SK-N-SH (cell line): ENCODE data around the gene BLZF1. TPM values are rescaled to one million over a fixed set of nuclear protein-coding genes. Genes with fewer than 3 reads are reported as not detected.

Experiments used
- CTCF ChIA-PET: fragments of 300-600, 350-600 bp; formaldehyde crosslinking; extraction: SDS; loops from one replicate; lab custom pipeline; 2021; lab: Yijun Ruan, JAX
- POLR2A ChIA-PET: fragments of 350-600 bp; sonication (Branson Sonifier 250); formaldehyde crosslinking; extraction: SDS; loops from one replicate; lab custom pipeline; 2020; ENCODE audit warnings: antibody characterized with exemption, inconsistent platforms; lab: Yijun Ruan, JAX
- DNase-seq: peaks from one replicate; pipeline ENCODE4 v3.0.0; 2012
- H2AFZ ChIP-seq: fragments of 200-600 bp; sonication (generic); 2 replicates; pipeline ENCODE4 v1.8.1; 2016; ENCODE audit warnings: antibody characterized with exemption, mild to moderate bottlenecking, low read depth
- H3F3A ChIP-seq: fragments of 200-600 bp; sonication (generic); replicated peaks from 2 replicates; pipeline ENCODE3; 2016; ENCODE audit warnings: antibody characterized with exemption, mild to moderate bottlenecking; ENCODE audit not compliant: insufficient read depth
- H3K27ac ChIP-seq, 2 experiments: fragments of 200-500 bp in 1 of 2; fragments of 200-600 bp in 1 of 2; sonication (Bioruptor generic) in 1 of 2; sonication (generic), shearing (Covaris generic) in 1 of 2; 2 replicates each; pipeline versions ENCODE4 v1.5.1 to v1.6.1; 2014 to 2016; ENCODE audit warnings: low read depth in 2 of 2, inconsistent platforms in 1 of 2, low read length in 1 of 2, mild to moderate bottlenecking in 1 of 2, mixed read lengths in 1 of 2
- H3K27me3 ChIP-seq: fragments of 200-600 bp; sonication (generic), shearing (Covaris generic); 2 replicates; pipeline ENCODE4 v1.6.1; 2016; ENCODE audit warnings: mixed run types; ENCODE audit not compliant: insufficient read depth
- H3K36me3 ChIP-seq, 2 experiments: fragments of 200-500 bp in 1 of 2; fragments of 200-600 bp in 1 of 2; sonication (Bioruptor generic) in 1 of 2; sonication (generic) in 1 of 2; replicated peaks in 1 of 2; 2 replicates each; pipeline versions ENCODE3 to v1.5.1; 2014 to 2016; ENCODE audit warnings: low read length in 1 of 2, mild to moderate bottlenecking in 1 of 2; ENCODE audit not compliant: insufficient read depth in 2 of 2, control insufficient read depth in 1 of 2
- H3K4me1 ChIP-seq, 2 experiments: fragments of 200-500 bp in 1 of 2; fragments of 200-600 bp in 1 of 2; sonication (Bioruptor generic) in 1 of 2; sonication (generic), shearing (Covaris generic) in 1 of 2; 2 replicates each; pipeline versions ENCODE4 v1.5.1 to v1.6.1; 2014 to 2016; ENCODE audit warnings: low read depth in 1 of 2, low read length in 1 of 2, mixed run types in 1 of 2; ENCODE audit not compliant: insufficient read depth in 2 of 2, control insufficient read depth in 1 of 2
- H3K4me2 ChIP-seq: fragments of 200-600 bp; sonication (generic), shearing (Covaris generic); 2 replicates; pipeline ENCODE4 v1.6.1; 2017; ENCODE audit warnings: mixed run types
- H3K4me3 ChIP-seq, 2 experiments: fragments of 200-500 bp in 1 of 2; fragments of 200-600 bp in 1 of 2; sonication (Bioruptor generic) in 1 of 2; sonication (generic), shearing (Covaris generic) in 1 of 2; 2 replicates each; pipeline versions ENCODE4 v1.5.1 to v1.8.1; 2014 to 2016; ENCODE audit warnings: low read depth in 2 of 2, inconsistent platforms in 1 of 2, low read length in 1 of 2, mild to moderate bottlenecking in 1 of 2, mixed read lengths in 1 of 2, moderate library complexity in 1 of 2
- H3K79me2 ChIP-seq: fragments of 200-600 bp; sonication (generic); 2 replicates; pipeline ENCODE4 v1.8.1; 2017; ENCODE audit warnings: mild to moderate bottlenecking; ENCODE audit not compliant: insufficient read depth
- H3K9ac ChIP-seq: fragments of 200-600 bp; sonication (generic); 2 replicates; pipeline ENCODE4 v1.6.1; 2017; ENCODE audit warnings: mixed run types
- H3K9me2 ChIP-seq: fragments of 200-600 bp; sonication (generic); 2 replicates; pipeline ENCODE4 v1.6.1; 2017; ENCODE audit warnings: mixed run types
- H3K9me3 ChIP-seq: fragments of 200-600 bp; sonication (generic); 2 replicates; pipeline ENCODE4 v1.6.1; 2017; ENCODE audit warnings: mixed run types, mild to moderate bottlenecking, moderate library complexity
- H4K20me1 ChIP-seq: fragments of 200-600 bp; sonication (generic); 2 replicates; pipeline ENCODE4 v1.6.1; 2017; ENCODE audit warnings: mild to moderate bottlenecking, mixed run types; ENCODE audit not compliant: insufficient read depth
- ELF1 ChIP-seq: IDR thresholded peaks from 2 replicates; pipeline ENCODE4 v1.4.0; 2012
- EZH2phosphoT487 ChIP-seq: fragments of 200-600 bp; sonication (generic); IDR thresholded peaks from 2 replicates; pipeline ENCODE4 v1.6.1; 2017; ENCODE audit warnings: low read depth, mixed run types, mild to moderate bottlenecking, antibody characterized with exemption, moderate library complexity, borderline replicate concordance
- FOSL2 ChIP-seq: IDR thresholded peaks from 2 replicates; pipeline ENCODE4 v1.4.0; 2012; ENCODE audit warnings: low read depth, mild to moderate bottlenecking, moderate library complexity, borderline replicate concordance
- GABPA ChIP-seq: IDR thresholded peaks from 2 replicates; pipeline ENCODE4 v1.4.0; 2012; ENCODE audit warnings: low read depth, mild to moderate bottlenecking
- GATA2 ChIP-seq: sonication (generic); formaldehyde crosslinking; IDR thresholded peaks from 2 replicates; pipeline ENCODE4 v1.5.0; 2020; ENCODE audit warnings: mild to moderate bottlenecking, missing genetic modification reagents
- MXI1 ChIP-seq: IDR thresholded peaks from 2 replicates; pipeline ENCODE4 v1.6.1; 2012; ENCODE audit warnings: mild to moderate bottlenecking, low read depth, low read length, improper control_type of control experiment
- NFIC ChIP-seq: IDR thresholded peaks from 2 replicates; pipeline ENCODE4 v1.4.0; 2012; ENCODE audit warnings: borderline replicate concordance
- NRF1 ChIP-seq: IDR thresholded peaks from 2 replicates; pipeline ENCODE4 v1.6.1; 2012; ENCODE audit warnings: low read depth, mild to moderate bottlenecking, low read length
- POLR2AphosphoS5 ChIP-seq: IDR thresholded peaks from 2 replicates; pipeline ENCODE4 v1.6.1; 2012; ENCODE audit warnings: low read depth, low read length
- RFX5 ChIP-seq: IDR thresholded peaks from 2 replicates; pipeline ENCODE4 v1.6.1; 2012; ENCODE audit warnings: mild to moderate bottlenecking, improper control_type of control experiment, low read length
- SIN3A ChIP-seq: IDR thresholded peaks from 2 replicates; pipeline ENCODE4 v1.6.1; 2012; ENCODE audit warnings: low read depth, mild to moderate bottlenecking, low read length, moderate library complexity, borderline replicate concordance
- SMC3 ChIP-seq: IDR thresholded peaks from 2 replicates; pipeline ENCODE4 v1.6.1; 2012; ENCODE audit warnings: low read depth, low read length, improper control_type of control experiment
- YY1 ChIP-seq: IDR thresholded peaks from 2 replicates; pipeline ENCODE4 v1.4.0; 2012; ENCODE audit warnings: low read depth, mild to moderate bottlenecking
- WGBS: methylation state at CpG from one replicate; pipeline ENCODE4 v1.1.6; 2017; ENCODE audit warnings: low lambda C conversion rate; 5-methylcytosine and 5-hydroxymethylcytosine counted together
- polyA plus RNA-seq, 3 experiments: library from polyadenylated mRNA; depleted of rRNA; stranded (reverse); fragments of >200 nt; gene quantifications; 2 replicates each; pipeline ENCODE4 v1.2.3, GENCODE V29; 2012
- TF ChIP-seq, protein P1 (sequence below): IDR thresholded peaks from 2 replicates; pipeline ENCODE4 v1.6.1; 2012; ENCODE audit warnings: mild to moderate bottlenecking, low read depth, low read length, moderate library complexity
- TF ChIP-seq, protein P2 (sequence below): IDR thresholded peaks from 2 replicates; pipeline ENCODE4 v1.4.0; 2012; ENCODE audit warnings: low read depth
- TF ChIP-seq, protein P3 (sequence below): IDR thresholded peaks from 2 replicates; pipeline ENCODE4; 2012
- TF ChIP-seq, protein P4 (sequence below): fragments of 150-350 bp; IDR thresholded peaks from 2 replicates; pipeline ENCODE4 v1.6.1; 2016; ENCODE audit warnings: mild to moderate bottlenecking, low read depth, low read length
- TF ChIP-seq, protein P5 (sequence below): IDR thresholded peaks from 2 replicates; pipeline ENCODE4 v1.4.0; 2012; ENCODE audit warnings: low read depth, borderline replicate concordance

Gene BLZF1
- polyA plus RNA-seq, 1 of the 3 experiments (the other 2 are of a cell fraction) = 9.5 TPM

DNA sequence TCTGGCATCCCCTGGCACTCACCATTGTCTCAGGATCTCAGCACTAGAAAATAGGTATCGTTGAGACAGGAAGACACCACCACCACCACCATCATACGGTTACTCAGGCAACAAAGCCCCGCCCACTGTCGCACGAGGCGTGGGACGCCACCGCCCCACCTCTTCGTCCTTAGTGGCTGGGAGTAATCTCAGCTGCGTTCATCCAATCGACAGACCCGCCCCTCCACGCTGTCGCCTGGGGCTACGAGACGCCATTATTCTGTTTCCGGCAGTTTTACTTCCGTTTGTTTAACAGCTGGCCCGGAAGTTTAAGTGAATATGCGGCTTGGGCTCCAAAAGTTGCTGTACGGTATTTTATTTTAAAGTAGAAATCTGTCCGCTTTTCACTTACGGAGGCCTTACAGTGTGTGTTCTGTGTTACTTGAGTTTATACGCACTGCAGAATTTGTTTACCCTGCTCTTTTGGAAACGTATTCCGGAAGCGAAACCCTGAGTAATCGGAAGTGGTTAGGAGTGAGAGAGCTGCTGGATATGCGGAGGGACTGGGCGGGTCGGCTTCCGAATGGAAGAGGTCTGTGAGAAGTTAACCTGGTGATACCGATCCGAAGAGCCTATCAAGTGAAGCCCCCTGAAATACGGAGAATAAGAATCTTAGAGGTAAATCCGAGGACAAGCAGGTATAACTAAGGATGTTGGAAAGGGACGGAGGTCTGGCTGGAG, at the start of gene BLZF1, which contains the start of gene NME7 (continued):
- TF ChIP-seq, protein P1, sequence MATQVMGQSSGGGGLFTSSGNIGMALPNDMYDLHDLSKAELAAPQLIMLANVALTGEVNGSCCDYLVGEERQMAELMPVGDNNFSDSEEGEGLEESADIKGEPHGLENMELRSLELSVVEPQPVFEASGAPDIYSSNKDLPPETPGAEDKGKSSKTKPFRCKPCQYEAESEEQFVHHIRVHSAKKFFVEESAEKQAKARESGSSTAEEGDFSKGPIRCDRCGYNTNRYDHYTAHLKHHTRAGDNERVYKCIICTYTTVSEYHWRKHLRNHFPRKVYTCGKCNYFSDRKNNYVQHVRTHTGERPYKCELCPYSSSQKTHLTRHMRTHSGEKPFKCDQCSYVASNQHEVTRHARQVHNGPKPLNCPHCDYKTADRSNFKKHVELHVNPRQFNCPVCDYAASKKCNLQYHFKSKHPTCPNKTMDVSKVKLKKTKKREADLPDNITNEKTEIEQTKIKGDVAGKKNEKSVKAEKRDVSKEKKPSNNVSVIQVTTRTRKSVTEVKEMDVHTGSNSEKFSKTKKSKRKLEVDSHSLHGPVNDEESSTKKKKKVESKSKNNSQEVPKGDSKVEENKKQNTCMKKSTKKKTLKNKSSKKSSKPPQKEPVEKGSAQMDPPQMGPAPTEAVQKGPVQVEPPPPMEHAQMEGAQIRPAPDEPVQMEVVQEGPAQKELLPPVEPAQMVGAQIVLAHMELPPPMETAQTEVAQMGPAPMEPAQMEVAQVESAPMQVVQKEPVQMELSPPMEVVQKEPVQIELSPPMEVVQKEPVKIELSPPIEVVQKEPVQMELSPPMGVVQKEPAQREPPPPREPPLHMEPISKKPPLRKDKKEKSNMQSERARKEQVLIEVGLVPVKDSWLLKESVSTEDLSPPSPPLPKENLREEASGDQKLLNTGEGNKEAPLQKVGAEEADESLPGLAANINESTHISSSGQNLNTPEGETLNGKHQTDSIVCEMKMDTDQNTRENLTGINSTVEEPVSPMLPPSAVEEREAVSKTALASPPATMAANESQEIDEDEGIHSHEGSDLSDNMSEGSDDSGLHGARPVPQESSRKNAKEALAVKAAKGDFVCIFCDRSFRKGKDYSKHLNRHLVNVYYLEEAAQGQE = no peak
- TF ChIP-seq GABPA = peak; percentile 97
- peak; percentile 78 for TF ChIP-seq ELF1
- TF ChIP-seq NFIC = no peak; the same call in 1 of the 2 replicates
- TF ChIP-seq, protein P2, sequence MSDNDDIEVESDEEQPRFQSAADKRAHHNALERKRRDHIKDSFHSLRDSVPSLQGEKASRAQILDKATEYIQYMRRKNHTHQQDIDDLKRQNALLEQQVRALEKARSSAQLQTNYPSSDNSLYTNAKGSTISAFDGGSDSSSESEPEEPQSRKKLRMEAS = peak; percentile 74; the same call in 1 of the 2 replicates
- peak; percentile 71; the same call in 1 of the 2 replicates for TF ChIP-seq SIN3A
- no peak for TF ChIP-seq RFX5
- peak; percentile 65; the same call in 1 of the 2 replicates for TF ChIP-seq POLR2AphosphoS5
- TF ChIP-seq, protein P3, sequence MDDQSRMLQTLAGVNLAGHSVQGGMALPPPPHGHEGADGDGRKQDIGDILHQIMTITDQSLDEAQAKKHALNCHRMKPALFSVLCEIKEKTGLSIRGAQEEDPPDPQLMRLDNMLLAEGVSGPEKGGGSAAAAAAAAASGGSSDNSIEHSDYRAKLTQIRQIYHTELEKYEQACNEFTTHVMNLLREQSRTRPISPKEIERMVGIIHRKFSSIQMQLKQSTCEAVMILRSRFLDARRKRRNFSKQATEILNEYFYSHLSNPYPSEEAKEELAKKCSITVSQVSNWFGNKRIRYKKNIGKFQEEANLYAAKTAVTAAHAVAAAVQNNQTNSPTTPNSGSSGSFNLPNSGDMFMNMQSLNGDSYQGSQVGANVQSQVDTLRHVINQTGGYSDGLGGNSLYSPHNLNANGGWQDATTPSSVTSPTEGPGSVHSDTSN = no peak
- 0 out of 2 replicates have a peak, but pooled peaks have one; percentile 10 for TF ChIP-seq FOSL2
- TF ChIP-seq NRF1 = no peak
- no peak for TF ChIP-seq EZH2phosphoT487
- TF ChIP-seq GATA2 = 0 out of 2 replicates have a peak, but pooled peaks have one; percentile 4
- TF ChIP-seq SMC3 = no peak

DNA sequence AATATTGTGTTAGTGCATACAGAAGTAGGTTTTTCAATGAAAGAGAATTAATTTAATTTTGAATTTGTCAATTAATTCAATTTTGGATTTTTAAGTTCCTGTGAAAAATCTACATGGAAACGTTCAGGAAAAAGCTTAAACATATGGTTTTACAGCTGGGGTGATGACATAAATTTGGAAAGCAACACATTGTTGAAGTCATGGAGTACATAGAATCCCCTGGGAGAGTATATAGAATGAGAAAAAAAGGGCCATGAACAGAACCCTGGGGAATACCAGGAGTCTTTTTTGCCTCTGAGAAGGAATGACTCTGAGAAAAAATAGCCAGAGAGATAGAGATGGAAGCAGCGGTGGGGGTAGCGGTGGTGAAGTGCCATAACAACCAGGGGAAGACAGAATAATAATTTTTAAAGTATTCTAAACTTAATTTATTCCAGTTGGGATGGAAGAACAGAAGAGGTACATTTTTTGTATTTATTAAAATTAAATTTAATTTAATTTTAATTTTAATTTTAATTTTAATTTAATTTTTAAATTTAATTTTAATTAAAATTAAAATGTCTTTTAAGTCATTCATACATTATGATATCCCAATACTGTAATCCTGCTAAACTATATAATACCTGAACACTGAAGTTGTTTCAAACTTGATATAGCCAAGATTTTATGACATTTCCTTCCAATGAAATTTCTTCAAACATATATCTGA, 49.3 kb upstream of the BLZF1 start:
- ChIA-PET POLR2A (no interaction called here), CTCF (no interaction called here)
- Histone ChIP-seq H3K27ac (no peak overlapping the region), H2AFZ (no peak overlapping the region), H3K79me2 (no peaks in the 10 kb centered on the region), H3K4me1 (peaks cover 0 to 7% of the 10 kb centered on the region in 2 experiments; a peak in 2 of 4 replicates), H3K36me3 (peaks cover 10 to 22% of the 10 kb centered on the region in 2 experiments), H4K20me1 (no peaks in the 10 kb centered on the region), H3K4me3 (no peak overlapping the region), H3K4me2 (no peak overlapping the region), H3F3A (peaks cover 7% of the 10 kb centered on the region), H3K9me2 (no peaks in the 10 kb centered on the region), H3K27me3 (no peaks in the 10 kb centered on the region), H3K9me3 (no peaks in the 10 kb centered on the region), H3K9ac (no peak overlapping the region)
- 92% methylated on average over 3 of the region's 3 CpGs for WGBS
- no peak for DNase-seq
- TF ChIP-seq NFIC (no peak), SMC3 (no peak), YY1 (no peak), MXI1 (no peak)
- TF ChIP-seq, protein P4, sequence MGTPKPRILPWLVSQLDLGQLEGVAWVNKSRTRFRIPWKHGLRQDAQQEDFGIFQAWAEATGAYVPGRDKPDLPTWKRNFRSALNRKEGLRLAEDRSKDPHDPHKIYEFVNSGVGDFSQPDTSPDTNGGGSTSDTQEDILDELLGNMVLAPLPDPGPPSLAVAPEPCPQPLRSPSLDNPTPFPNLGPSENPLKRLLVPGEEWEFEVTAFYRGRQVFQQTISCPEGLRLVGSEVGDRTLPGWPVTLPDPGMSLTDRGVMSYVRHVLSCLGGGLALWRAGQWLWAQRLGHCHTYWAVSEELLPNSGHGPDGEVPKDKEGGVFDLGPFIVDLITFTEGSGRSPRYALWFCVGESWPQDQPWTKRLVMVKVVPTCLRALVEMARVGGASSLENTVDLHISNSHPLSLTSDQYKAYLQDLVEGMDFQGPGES = no peak
- TF ChIP-seq, protein P5, sequence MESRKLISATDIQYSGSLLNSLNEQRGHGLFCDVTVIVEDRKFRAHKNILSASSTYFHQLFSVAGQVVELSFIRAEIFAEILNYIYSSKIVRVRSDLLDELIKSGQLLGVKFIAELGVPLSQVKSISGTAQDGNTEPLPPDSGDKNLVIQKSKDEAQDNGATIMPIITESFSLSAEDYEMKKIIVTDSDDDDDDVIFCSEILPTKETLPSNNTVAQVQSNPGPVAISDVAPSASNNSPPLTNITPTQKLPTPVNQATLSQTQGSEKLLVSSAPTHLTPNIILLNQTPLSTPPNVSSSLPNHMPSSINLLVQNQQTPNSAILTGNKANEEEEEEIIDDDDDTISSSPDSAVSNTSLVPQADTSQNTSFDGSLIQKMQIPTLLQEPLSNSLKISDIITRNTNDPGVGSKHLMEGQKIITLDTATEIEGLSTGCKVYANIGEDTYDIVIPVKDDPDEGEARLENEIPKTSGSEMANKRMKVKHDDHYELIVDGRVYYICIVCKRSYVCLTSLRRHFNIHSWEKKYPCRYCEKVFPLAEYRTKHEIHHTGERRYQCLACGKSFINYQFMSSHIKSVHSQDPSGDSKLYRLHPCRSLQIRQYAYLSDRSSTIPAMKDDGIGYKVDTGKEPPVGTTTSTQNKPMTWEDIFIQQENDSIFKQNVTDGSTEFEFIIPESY = no peak
